CD4-positive, CD25-positive, alpha-beta regulatory T cell (primary cell): ENCODE measurements around the gene RNF213. TPM values are rescaled to one million over a fixed set of nuclear protein-coding genes. Genes with fewer than 3 reads are reported as not detected.

Source experiments
- ATAC-seq, 2 donors: fragments of 150-1000 bp; cut with Tn5 transposase; one replicate each; pipeline ENCODE4 v1.10.0; 2021; ENCODE audit warnings: low read depth in 2 of 2, moderate number of reproducible peaks in 2 of 2, moderate library complexity in 1 of 2
- DNase-seq, 3 donors: peaks; one replicate each; pipeline versions ENCODE4 v3.0.0 to v3.0.0-alpha.2; 2012 to 2022; ENCODE audit warnings: mixed read lengths in 1 of 3
- H3K27ac ChIP-seq: one replicate; pipeline ENCODE4 v1.7.0; 2013; ENCODE audit warnings: mild to moderate bottlenecking, low read length; ENCODE audit not compliant: insufficient read depth, poor library complexity, severe bottlenecking
- H3K27me3 ChIP-seq: one replicate; pipeline ENCODE4 v1.7.0; 2013; ENCODE audit warnings: low read length; ENCODE audit not compliant: control insufficient read depth, insufficient read depth
- H3K36me3 ChIP-seq: one replicate; pipeline ENCODE4 v1.7.0; 2013; ENCODE audit warnings: mild to moderate bottlenecking, low read length, moderate library complexity; ENCODE audit not compliant: control insufficient read depth, insufficient read depth
- H3K4me1 ChIP-seq: 2 replicates; pipeline ENCODE4 v1.7.0; 2013; ENCODE audit warnings: mild to moderate bottlenecking, low read length; ENCODE audit not compliant: insufficient read depth, control insufficient read depth, poor library complexity, severe bottlenecking
- H3K4me3 ChIP-seq: one replicate; pipeline ENCODE4 v1.7.0; 2013; ENCODE audit warnings: low read depth, mild to moderate bottlenecking, low read length, moderate library complexity
- H3K9me3 ChIP-seq, 2 experiments: 1 replicate in 1 of 2; 2 replicates in 1 of 2; pipeline ENCODE4 v1.7.0; 2013; ENCODE audit warnings: low read length in 2 of 2, mild to moderate bottlenecking in 1 of 2, moderate library complexity in 1 of 2; ENCODE audit not compliant: control insufficient read depth in 2 of 2
- H3K27ac Mint-ChIP-seq, 3 donors: one replicate each; pipeline ENCODE4 v1.8.0; 2020 to 2022; ENCODE audit warnings: mild to moderate bottlenecking in 3 of 3, mixed read lengths in 3 of 3, moderate library complexity in 2 of 3
- H3K27me3 Mint-ChIP-seq: one replicate; pipeline ENCODE4 v1.8.0; 2022; ENCODE audit warnings: mild to moderate bottlenecking, mixed read lengths
- H3K36me3 Mint-ChIP-seq: one replicate; pipeline ENCODE4 v1.8.0; 2020; ENCODE audit warnings: mixed read lengths
- H3K4me1 Mint-ChIP-seq, 4 donors: one replicate each; pipeline ENCODE4 v1.8.0; 2020 to 2022; ENCODE audit warnings: mixed read lengths in 4 of 4, mild to moderate bottlenecking in 1 of 4
- H3K4me3 Mint-ChIP-seq, 4 donors: one replicate each; pipeline ENCODE4 v1.8.0; 2020 to 2022; ENCODE audit warnings: mild to moderate bottlenecking in 4 of 4, mixed read lengths in 4 of 4, moderate library complexity in 3 of 4
- H3K9me3 Mint-ChIP-seq, 7 donors: one replicate each; pipeline ENCODE4 v1.8.0; 2020 to 2022; ENCODE audit warnings: mixed read lengths in 7 of 7, mild to moderate bottlenecking in 3 of 7, moderate library complexity in 2 of 7
- polyA plus RNA-seq, 4 donors: library from polyadenylated mRNA; unstranded; fragments of 300-500 nt; fragmentation: Illumina TruSeq; gene quantifications; one replicate each; pipeline ENCODE4 v1.2.3, GENCODE V29; 2021
- total RNA-seq: library from RNA; stranded (reverse); gene quantifications from one replicate; pipeline ENCODE4 v1.2.3, GENCODE V29; 2022

Gene RNF213
- total and polyA plus RNA-seq, 5 donors from 2014 or later, result 27.6 to 666 (median 32.4) TPM

GRCh38 chr17:80416260-80416939 lies 155.7 kb downstream of the RNF213 start:
- Histone ChIP-seq H3K27me3 (peaks cover 4% of the 10 kb centered on the region), H3K4me1 (peaks cover 21% of the 10 kb centered on the region), H3K36me3 (peaks cover 6% of the 10 kb centered on the region), H3K9me3 (no peaks in the 10 kb centered on the region), H3K27ac (no peak overlapping the region), H3K4me3 (no peak overlapping the region)
- Mint-ChIP-seq H3K9me3 (peaks cover 0 to 1% (median 0%) of the 10 kb centered on the region in 7 donors), H3K4me1 (peaks cover 4 to 35% (median 17%) of the 10 kb centered on the region in 4 donors), H3K36me3 (no peaks in the 10 kb centered on the region), H3K27ac (peak overlapping the region; percentile 64 to 78 (median 64)), H3K4me3 (peak overlapping the region; percentile 88 to 94 (median 91)), H3K27me3 (peaks cover 36% of the 10 kb centered on the region)
- ATAC-seq, result no peak
- DNase-seq, result no peak

DNA sequence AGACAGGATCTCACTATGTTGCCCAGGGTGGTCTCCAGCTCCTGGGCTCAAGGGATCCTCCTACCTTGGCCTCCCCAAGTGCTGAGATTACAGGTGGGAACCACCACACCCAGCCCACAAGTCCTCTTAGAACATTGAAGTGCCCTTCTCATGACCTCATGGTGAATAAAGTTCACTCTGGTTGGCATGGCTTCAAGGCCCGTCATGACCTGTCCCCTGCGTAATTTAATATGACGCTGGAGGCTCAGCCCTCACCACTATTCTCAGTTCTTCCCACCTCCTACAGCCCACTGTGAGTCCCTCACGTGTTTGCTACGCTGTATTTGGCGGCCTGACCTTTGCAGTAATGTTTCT lies 156.3 kb downstream of the RNF213 start:
- Mint-ChIP-seq H3K9me3 (peaks cover 0 to 1% (median 0%) of the 10 kb centered on the region in 7 donors), H3K4me1 (peaks cover 4 to 35% (median 17%) of the 10 kb centered on the region in 4 donors), H3K4me3 (peak overlapping the region; percentile 73 to 94 (median 76)), H3K36me3 (no peaks in the 10 kb centered on the region), H3K27ac (peak overlapping the region in 2 of 3 donors; percentile 44 to 64), H3K27me3 (peaks cover 31% of the 10 kb centered on the region)
- Histone ChIP-seq H3K36me3 (peaks cover 6% of the 10 kb centered on the region), H3K9me3 (no peaks in the 10 kb centered on the region), H3K27ac (no peak overlapping the region), H3K4me3 (no peak overlapping the region), H3K27me3 (peaks cover 4% of the 10 kb centered on the region), H3K4me1 (peaks cover 21% of the 10 kb centered on the region)
- ATAC-seq, result no peak
- no peak for DNase-seq

- H3K4me1 ChIP-seq, result peaks cover 21% of the 10 kb centered on the region
- ATAC-seq, result no peak
- no peaks in the 10 kb centered on the region for H3K9me3 ChIP-seq
- H3K4me3 ChIP-seq, result no peak overlapping the region
- Mint-ChIP-seq H3K36me3 (no peaks in the 10 kb centered on the region), H3K4me1 (peaks cover 4 to 35% (median 17%) of the 10 kb centered on the region in 4 donors), H3K9me3 (peaks cover 0 to 1% (median 0%) of the 10 kb centered on the region in 7 donors), H3K27me3 (peaks cover 18% of the 10 kb centered on the region), H3K4me3 (peak overlapping the region in 1 of 4 donors; percentile 77), H3K27ac (no peak overlapping the region)
- no peak for DNase-seq
- no peak overlapping the region for H3K27ac ChIP-seq
- H3K27me3 ChIP-seq, result peaks cover 2% of the 10 kb centered on the region
- peaks cover 6% of the 10 kb centered on the region for H3K36me3 ChIP-seq
These were observed 157.9 kb downstream of the RNF213 start for GRCh38 chr17:80418589-80418988.

DNA sequence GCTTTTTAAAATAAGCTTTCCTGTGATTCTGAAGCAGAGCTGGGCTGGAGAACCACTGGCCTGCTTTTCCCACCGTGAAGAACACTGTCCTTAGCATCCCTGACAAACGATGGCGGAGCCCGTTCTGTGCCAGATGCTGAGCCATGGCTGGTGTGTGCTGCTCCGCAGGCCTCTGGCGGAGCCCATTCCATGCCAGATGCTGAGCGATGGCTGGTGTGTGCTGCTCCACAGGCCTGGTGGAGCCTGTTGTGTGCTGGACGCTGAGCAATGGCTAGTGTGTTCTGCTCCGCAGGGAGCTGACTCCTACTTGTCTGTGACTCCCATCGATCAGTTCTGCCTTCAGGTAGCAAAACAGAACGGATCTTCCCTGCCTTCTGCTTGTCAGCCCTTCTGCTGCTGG lies 158.6 kb downstream of the RNF213 start:
- ATAC-seq (no peak), DNase-seq (no peak)
- Mint-ChIP-seq H3K27ac (peak overlapping the region in 1 of 3 donors; percentile 32), H3K27me3 (peaks cover 11% of the 10 kb centered on the region), H3K9me3 (peaks cover 0 to 1% (median 0%) of the 10 kb centered on the region in 7 donors), H3K36me3 (no peaks in the 10 kb centered on the region), H3K4me3 (peak overlapping the region in 1 of 4 donors; percentile 49), H3K4me1 (peaks cover under 1 to 32% (median 15%) of the 10 kb centered on the region in 4 donors)
- Histone ChIP-seq H3K27me3 (no peaks in the 10 kb centered on the region), H3K4me3 (no peak overlapping the region), H3K36me3 (peaks cover 6% of the 10 kb centered on the region), H3K4me1 (peaks cover 20% of the 10 kb centered on the region), H3K27ac (no peak overlapping the region), H3K9me3 (no peaks in the 10 kb centered on the region)

- Mint-ChIP-seq H3K36me3 (no peaks in the 10 kb centered on the region), H3K9me3 (peaks cover 0 to 1% (median 0%) of the 10 kb centered on the region in 7 donors), H3K4me3 (no peak overlapping the region), H3K27me3 (peaks cover 4% of the 10 kb centered on the region), H3K4me1 (peaks cover 0 to 12% (median 9%) of the 10 kb centered on the region in 4 donors), H3K27ac (peak overlapping the region in 1 of 3 donors; percentile 85)
- H3K9me3 ChIP-seq, result no peaks in the 10 kb centered on the region
- no peaks in the 10 kb centered on the region for H3K27me3 ChIP-seq
- DNase-seq, result no peak
- ATAC-seq, result no peak
- H3K4me3 ChIP-seq, result no peak overlapping the region
- H3K4me1 ChIP-seq, result peaks cover 7% of the 10 kb centered on the region
- no peak overlapping the region for H3K27ac ChIP-seq
- peaks cover 6% of the 10 kb centered on the region for H3K36me3 ChIP-seq
These were observed 160.9 kb downstream of the RNF213 start for GRCh38 chr17:80421381-80422090.

DNA sequence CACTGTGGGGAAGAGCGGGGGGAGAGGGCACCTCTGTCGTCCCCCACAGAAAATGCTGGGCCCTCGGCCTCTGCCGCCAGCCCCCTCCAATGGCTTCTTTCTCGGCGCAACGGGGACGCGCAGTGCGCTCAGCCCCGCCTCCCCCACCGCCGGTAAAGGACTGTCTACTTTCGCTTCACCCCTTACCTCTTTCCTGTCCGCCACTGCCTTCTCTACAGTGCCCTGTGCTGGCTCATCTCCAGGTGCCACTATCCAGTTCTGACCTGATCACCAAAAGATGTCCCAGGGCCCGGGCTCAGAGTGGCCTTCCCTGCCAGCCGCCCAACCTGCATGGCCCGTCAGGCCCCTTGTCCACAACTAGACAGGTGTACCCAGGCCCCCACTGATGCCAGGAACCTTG lies 161.6 kb downstream of the RNF213 start:
- Mint-ChIP-seq H3K4me3 (no peak overlapping the region), H3K27ac (no peak overlapping the region), H3K36me3 (no peaks in the 10 kb centered on the region), H3K27me3 (peaks cover 4% of the 10 kb centered on the region), H3K9me3 (no peaks in the 10 kb centered on the region), H3K4me1 (peaks cover 0 to 12% (median 5%) of the 10 kb centered on the region in 4 donors)
- no peak for ATAC-seq
- no peak for DNase-seq
- Histone ChIP-seq H3K27ac (no peak overlapping the region), H3K27me3 (no peaks in the 10 kb centered on the region), H3K36me3 (peaks cover 6% of the 10 kb centered on the region), H3K4me1 (peaks cover 14% of the 10 kb centered on the region), H3K4me3 (no peak overlapping the region), H3K9me3 (no peaks in the 10 kb centered on the region)

DNA sequence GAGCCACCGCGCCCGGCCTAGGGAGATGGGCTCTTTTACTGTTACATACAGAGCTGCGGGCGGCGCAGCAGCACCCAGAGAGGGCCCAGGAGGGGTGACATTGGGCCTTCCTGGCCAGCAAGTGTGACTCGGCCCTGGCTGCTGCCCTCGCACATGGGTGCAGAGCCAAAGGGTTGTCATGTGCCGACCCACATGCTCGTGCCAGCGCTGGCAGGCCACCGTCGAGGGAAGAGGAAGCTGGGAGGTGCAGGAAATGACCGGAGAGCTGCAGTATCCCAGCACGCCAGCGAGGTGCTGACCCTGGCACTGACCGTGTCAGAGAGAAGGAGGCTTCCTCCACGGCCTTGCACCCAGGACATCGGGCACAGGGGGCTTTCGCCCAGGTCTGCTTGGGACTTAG lies 162.3 kb downstream of the RNF213 start:
- Histone ChIP-seq H3K9me3 (no peaks in the 10 kb centered on the region), H3K4me3 (no peak overlapping the region), H3K36me3 (peaks cover 5% of the 10 kb centered on the region), H3K27ac (no peak overlapping the region), H3K27me3 (no peaks in the 10 kb centered on the region), H3K4me1 (peaks cover 14% of the 10 kb centered on the region)
- H3K4me3 Mint-ChIP-seq, result no peak overlapping the region
- no peak overlapping the region for H3K27ac Mint-ChIP-seq
- no peaks in the 10 kb centered on the region for H3K27me3 Mint-ChIP-seq
- H3K4me1 Mint-ChIP-seq, result peaks cover 0 to 10% (median 3%) of the 10 kb centered on the region in 4 donors
- ATAC-seq, result no peak
- no peaks in the 10 kb centered on the region for H3K36me3 Mint-ChIP-seq
- no peaks in the 10 kb centered on the region for H3K9me3 Mint-ChIP-seq
- no peak for DNase-seq
